Measurements from ENCODE around the gene MBNL1.

- no peak for TF ChIP-seq CTCF (IDR thresholded peaks at IDR 0.05 in 2 of 3, conservative IDR thresholded peaks at IDR 0.05 in 1 of 3; ENCODE audit: borderline replicate concordance in 1 of 3, insufficient read depth in 1 of 3, low read depth in 2 of 3, low read length in 2 of 3)
- TF ChIP-seq EZH2phosphoT487 (IDR thresholded peaks at IDR 0.05; ENCODE audit: borderline replicate concordance), result no peak
- TF ChIP-seq SRF (IDR thresholded peaks at IDR 0.05; ENCODE audit: low read depth), result no peak
- TF ChIP-seq EZH2 (IDR thresholded peaks at IDR 0.05), result no peak
- TF ChIP-seq POLR2A (IDR thresholded peaks at IDR 0.05; ENCODE audit: borderline replicate concordance, extremely low read depth, insufficient read depth, insufficient read length), result no peak
- TF ChIP-seq POLR2AphosphoS5 (IDR thresholded peaks at IDR 0.05; ENCODE audit: low read depth, low read length), result no peak
- no peak for TF ChIP-seq MAX (IDR thresholded peaks at IDR 0.05)
- no peak for TF ChIP-seq RAD21 (IDR thresholded peaks at IDR 0.05; ENCODE audit: low read depth)
- TF ChIP-seq REST (IDR thresholded peaks at IDR 0.05; ENCODE audit: low read depth), result no peak
- TF ChIP-seq EGR1 (IDR thresholded peaks at IDR 0.05; ENCODE audit: low read depth), result no peak
- TF ChIP-seq CEBPB (IDR thresholded peaks at IDR 0.05; ENCODE audit: low read depth), result no peak
Measured at GRCh38 chr3:152446495-152446894, 177.8 kb downstream of the MBNL1 start.
